Rectal smooth muscle tissue (tissue), 1 donor: ENCODE data around the gene CABP5.
"Not testable (repeated sequence)": the region's sequence is repeated elsewhere in the genome, so short reads cannot be mapped to it uniquely, and the experiment has no call there.

Source experiments
- H3K27ac ChIP-seq: one replicate; pipeline ENCODE4 v1.7.0; 2013; ENCODE audit warnings: low read depth, low read length, inconsistent platforms
- H3K27me3 ChIP-seq: one replicate; pipeline ENCODE4 v1.7.0; 2013; ENCODE audit warnings: low read length; ENCODE audit not compliant: control insufficient read depth, insufficient read depth
- H3K36me3 ChIP-seq: one replicate; pipeline ENCODE4 v1.7.0; 2013; ENCODE audit warnings: low read length; ENCODE audit not compliant: control insufficient read depth, insufficient read depth
- H3K4me1 ChIP-seq: one replicate; pipeline ENCODE4 v1.7.0; 2013; ENCODE audit warnings: low read length; ENCODE audit not compliant: control insufficient read depth, insufficient read depth
- H3K4me3 ChIP-seq: one replicate; pipeline ENCODE4 v1.7.0; 2013; ENCODE audit warnings: low read length
- H3K9ac ChIP-seq: one replicate; pipeline ENCODE4 v1.7.0; 2013; ENCODE audit warnings: low read length

Gene CABP5

GRCh38 chr19:48043675-48044258 lies at the start of gene CABP5:
Gene CABP5, minus strand, starts transcription at chr19:48044079. Its CDS starts 157 bp downstream, at chr19:48043922.
- H3K9ac ChIP-seq, result no peak within 1 kb of the TSS
- no peaks in the 10 kb centered on the region for H3K36me3 ChIP-seq
- no peaks in the 10 kb centered on the region for H3K4me1 ChIP-seq
- H3K4me3 ChIP-seq, result no peak within 1 kb of the TSS
- no peak within 1 kb of the TSS for H3K27ac ChIP-seq
- no peaks in the 10 kb centered on the region for H3K27me3 ChIP-seq

- H3K27me3 ChIP-seq, H3K4me3 ChIP-seq, H3K9ac ChIP-seq, H3K27ac ChIP-seq, H3K4me1 ChIP-seq, H3K36me3 ChIP-seq: not testable (repeated sequence)
Observed at GRCh38 chr19:48091111-48091718, 47.3 kb upstream of the CABP5 start.

- Histone ChIP-seq H3K27ac (no peak overlapping the region), H3K4me1 (peaks cover 7% of the 10 kb centered on the region), H3K9ac (no peak overlapping the region), H3K4me3 (no peak overlapping the region), H3K27me3 (no peaks in the 10 kb centered on the region), H3K36me3 (no peaks in the 10 kb centered on the region)
Observed at GRCh38 chr19:48090281-48090802, 46.5 kb upstream of the CABP5 start.

GRCh38 chr19:48088991-48089390 lies 45.1 kb upstream of the CABP5 start:
- not testable (repeated sequence) for H3K27me3 ChIP-seq, H3K9ac ChIP-seq, H3K27ac ChIP-seq, H3K4me3 ChIP-seq, H3K36me3 ChIP-seq, H3K4me1 ChIP-seq

GRCh38 chr19:48085904-48086864 lies 42.3 kb upstream of the CABP5 start:
- Histone ChIP-seq H3K36me3 (no peaks in the 10 kb centered on the region), H3K9ac (no peak overlapping the region), H3K27ac (no peak overlapping the region), H3K4me3 (no peak overlapping the region), H3K27me3 (no peaks in the 10 kb centered on the region), H3K4me1 (peaks cover 7% of the 10 kb centered on the region)

- H3K9ac ChIP-seq, result no peak overlapping the region
- H3K27ac ChIP-seq, result no peak overlapping the region
- H3K27me3 ChIP-seq, result no peaks in the 10 kb centered on the region
- no peaks in the 10 kb centered on the region for H3K36me3 ChIP-seq
- no peak overlapping the region for H3K4me3 ChIP-seq
- H3K4me1 ChIP-seq, result peaks cover 5% of the 10 kb centered on the region
Observed at GRCh38 chr19:48085076-48085475, 41.2 kb upstream of the CABP5 start.

GRCh38 chr19:48081106-48081505 lies 37.2 kb upstream of the CABP5 start:
- H3K4me3 ChIP-seq, result no peak overlapping the region
- no peaks in the 10 kb centered on the region for H3K36me3 ChIP-seq
- no peaks in the 10 kb centered on the region for H3K4me1 ChIP-seq
- no peak overlapping the region for H3K9ac ChIP-seq
- no peak overlapping the region for H3K27ac ChIP-seq
- H3K27me3 ChIP-seq, result no peaks in the 10 kb centered on the region

GRCh38 chr19:48070177-48070769 lies 26.4 kb upstream of the CABP5 start:
- not testable (repeated sequence) for H3K4me3 ChIP-seq, H3K27me3 ChIP-seq, H3K27ac ChIP-seq, H3K9ac ChIP-seq, H3K36me3 ChIP-seq, H3K4me1 ChIP-seq

- H3K9ac ChIP-seq, result no peak overlapping the region
- no peak overlapping the region for H3K27ac ChIP-seq
- H3K4me3 ChIP-seq, result no peak overlapping the region
- H3K27me3 ChIP-seq, result no peaks in the 10 kb centered on the region
- H3K4me1 ChIP-seq, result no peaks in the 10 kb centered on the region
- peaks cover 1% of the 10 kb centered on the region for H3K36me3 ChIP-seq
Observed at GRCh38 chr19:48069435-48069834, 25.6 kb upstream of the CABP5 start.

- H3K27me3 ChIP-seq, result no peaks in the 10 kb centered on the region
- H3K27ac ChIP-seq, result no peak overlapping the region
- no peaks in the 10 kb centered on the region for H3K4me1 ChIP-seq
- no peak overlapping the region for H3K4me3 ChIP-seq
- no peaks in the 10 kb centered on the region for H3K36me3 ChIP-seq
- no peak overlapping the region for H3K9ac ChIP-seq
Observed at GRCh38 chr19:48064509-48064908, 20.6 kb upstream of the CABP5 start.

GRCh38 chr19:48061401-48062344 lies 17.8 kb upstream of the CABP5 start:
- H3K4me3 ChIP-seq, result no peak overlapping the region
- no peaks in the 10 kb centered on the region for H3K4me1 ChIP-seq
- H3K27ac ChIP-seq, result no peak overlapping the region
- H3K9ac ChIP-seq, result no peak overlapping the region
- no peaks in the 10 kb centered on the region for H3K27me3 ChIP-seq
- H3K36me3 ChIP-seq, result no peaks in the 10 kb centered on the region
